NCI-H446 (cell line): ENCODE results near the gene SUSD4.
"Not testable (repeated sequence)": the region's sequence is repeated elsewhere in the genome, so short reads cannot be mapped to it uniquely, and the experiment has no call there.

ENCODE experiments used
- DNase-seq, 2 experiments: peaks; one replicate each; lab custom pipeline; 2025; lab: John Stamatoyannopoulos, UW

Gene SUSD4

GRCh38 chr1:223291796-223292195 is 72.2 kb downstream of the SUSD4 start:
- no peak for DNase-seq

- DNase-seq = no peak
Measured at GRCh38 chr1:223290397-223290796, 73.6 kb downstream of the SUSD4 start.

- no peak for DNase-seq
Measured at GRCh38 chr1:223289621-223290020, 74.4 kb downstream of the SUSD4 start.

GRCh38 chr1:223288826-223289225 is 75.2 kb downstream of the SUSD4 start:
- DNase-seq = no peak

GRCh38 chr1:223285452-223285851 is 78.5 kb downstream of the SUSD4 start:
- DNase-seq = no peak

GRCh38 chr1:223283697-223284096 is 80.3 kb downstream of the SUSD4 start:
- not testable (repeated sequence) for DNase-seq

- not testable (repeated sequence) for DNase-seq
Measured at GRCh38 chr1:223278311-223278710, 85.7 kb downstream of the SUSD4 start.

GRCh38 chr1:223276029-223276428 is 87.9 kb downstream of the SUSD4 start:
- DNase-seq = no peak

- no peak for DNase-seq
Measured at GRCh38 chr1:223273511-223273910, 90.5 kb downstream of the SUSD4 start.

- DNase-seq = no peak
Measured at GRCh38 chr1:223271085-223271781, 92.7 kb downstream of the SUSD4 start.

- DNase-seq = no peak
Measured at GRCh38 chr1:223270155-223270554, 93.8 kb downstream of the SUSD4 start.

- no peak for DNase-seq
Measured at GRCh38 chr1:223269006-223269405, 95.0 kb downstream of the SUSD4 start.

- no peak for DNase-seq
Measured at GRCh38 chr1:223266632-223267172, 97.3 kb downstream of the SUSD4 start.

GRCh38 chr1:223264983-223265908 is 98.7 kb downstream of the SUSD4 start:
- DNase-seq = no peak

GRCh38 chr1:223264529-223264928 is 99.4 kb downstream of the SUSD4 start:
- DNase-seq = no peak

- DNase-seq = no peak
Measured at GRCh38 chr1:223261914-223262313, 102.1 kb downstream of the SUSD4 start.

GRCh38 chr1:223260712-223261111 is 103.3 kb downstream of the SUSD4 start:
- DNase-seq = no peak

GRCh38 chr1:223259462-223259861 is 104.5 kb downstream of the SUSD4 start:
- DNase-seq = no peak

- no peak for DNase-seq
Measured at GRCh38 chr1:223258751-223259198, 105.2 kb downstream of the SUSD4 start.

- DNase-seq = no peak
Measured at GRCh38 chr1:223257856-223258550, 106.0 kb downstream of the SUSD4 start.

GRCh38 chr1:223256034-223256433 is 107.9 kb downstream of the SUSD4 start:
- DNase-seq = no peak

GRCh38 chr1:223253916-223254315 is 110.1 kb downstream of the SUSD4 start:
- DNase-seq = no peak
